Urothelium cell line (cell line): ENCODE data around the gene TKFC.

Experiments used
- DNase-seq: peaks from one replicate; pipeline ENCODE4 v3.0.0; 2011; ENCODE audit warnings: low spot score, mixed read lengths
- FAIRE-seq: peaks from 2 replicates; lab custom pipeline; 2011; peaks lifted over from hg19 to GRCh38; lab: Jason Lieb, UNC

Gene TKFC

DNA sequence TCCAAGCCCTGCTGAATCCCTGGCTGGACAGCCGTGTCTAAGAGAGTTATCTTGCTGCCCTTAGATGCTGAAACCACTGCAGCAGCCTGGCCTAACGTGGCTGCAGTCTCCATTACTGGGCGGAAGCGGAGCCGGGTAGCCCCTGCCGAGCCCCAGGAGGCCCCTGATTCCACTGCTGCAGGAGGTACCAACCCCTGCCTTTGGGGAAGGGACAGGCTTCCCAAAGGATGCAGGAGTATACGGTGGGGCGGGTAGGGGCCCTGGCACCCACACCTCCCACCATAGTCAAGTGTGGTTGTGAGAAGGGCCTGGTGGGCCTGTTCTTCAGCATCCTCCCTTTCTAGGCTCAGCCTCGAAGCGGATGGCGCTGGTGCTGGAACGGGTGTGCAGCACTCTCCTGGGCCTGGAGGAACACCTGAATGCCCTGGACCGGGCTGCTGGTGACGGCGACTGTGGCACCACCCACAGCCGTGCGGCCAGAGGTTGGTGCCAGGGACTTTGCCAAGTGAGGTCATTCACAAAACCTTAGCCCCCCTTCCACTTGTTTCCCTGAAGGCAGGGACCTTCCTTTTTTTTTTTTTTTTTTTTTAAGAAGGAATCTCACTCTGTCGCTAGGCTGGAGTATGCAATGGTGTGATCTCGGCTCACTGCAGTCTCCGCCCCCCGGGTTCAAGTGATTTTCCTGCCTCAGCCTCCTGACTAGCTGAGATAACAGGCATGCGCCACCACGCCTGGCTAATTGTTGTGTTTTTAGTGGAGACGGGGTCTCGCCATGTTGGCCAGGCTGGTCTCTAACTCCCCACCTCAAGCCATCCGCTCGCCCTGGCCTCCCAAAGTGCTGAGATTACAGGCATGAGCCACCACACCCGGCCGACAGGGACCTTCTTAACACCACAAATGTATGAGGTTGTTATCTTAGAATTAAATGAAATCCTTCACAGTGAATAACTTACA, 11.0 kb downstream of the TKFC start:
- no peak for FAIRE-seq
- DNase-seq: no peak

DNA sequence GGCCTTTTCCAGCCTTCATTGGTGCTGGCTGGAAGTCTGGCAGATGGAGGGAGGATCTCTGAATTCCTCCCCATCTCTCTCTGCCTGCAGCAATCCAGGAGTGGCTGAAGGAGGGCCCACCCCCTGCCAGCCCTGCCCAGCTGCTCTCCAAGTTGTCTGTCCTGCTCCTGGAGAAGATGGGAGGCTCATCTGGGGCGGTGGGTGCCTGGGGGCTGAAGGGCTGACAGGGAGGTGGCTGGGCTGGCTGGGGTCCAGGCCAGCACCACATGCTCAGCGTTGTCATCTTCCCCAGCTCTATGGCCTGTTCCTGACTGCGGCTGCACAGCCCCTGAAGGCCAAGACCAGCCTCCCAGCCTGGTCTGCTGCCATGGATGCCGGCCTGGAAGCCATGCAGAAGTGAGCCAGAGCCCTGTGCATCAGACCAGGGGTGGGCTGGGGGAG, 12.2 kb downstream of the TKFC start:
- DNase-seq: no peak
- no peak for FAIRE-seq

DNA sequence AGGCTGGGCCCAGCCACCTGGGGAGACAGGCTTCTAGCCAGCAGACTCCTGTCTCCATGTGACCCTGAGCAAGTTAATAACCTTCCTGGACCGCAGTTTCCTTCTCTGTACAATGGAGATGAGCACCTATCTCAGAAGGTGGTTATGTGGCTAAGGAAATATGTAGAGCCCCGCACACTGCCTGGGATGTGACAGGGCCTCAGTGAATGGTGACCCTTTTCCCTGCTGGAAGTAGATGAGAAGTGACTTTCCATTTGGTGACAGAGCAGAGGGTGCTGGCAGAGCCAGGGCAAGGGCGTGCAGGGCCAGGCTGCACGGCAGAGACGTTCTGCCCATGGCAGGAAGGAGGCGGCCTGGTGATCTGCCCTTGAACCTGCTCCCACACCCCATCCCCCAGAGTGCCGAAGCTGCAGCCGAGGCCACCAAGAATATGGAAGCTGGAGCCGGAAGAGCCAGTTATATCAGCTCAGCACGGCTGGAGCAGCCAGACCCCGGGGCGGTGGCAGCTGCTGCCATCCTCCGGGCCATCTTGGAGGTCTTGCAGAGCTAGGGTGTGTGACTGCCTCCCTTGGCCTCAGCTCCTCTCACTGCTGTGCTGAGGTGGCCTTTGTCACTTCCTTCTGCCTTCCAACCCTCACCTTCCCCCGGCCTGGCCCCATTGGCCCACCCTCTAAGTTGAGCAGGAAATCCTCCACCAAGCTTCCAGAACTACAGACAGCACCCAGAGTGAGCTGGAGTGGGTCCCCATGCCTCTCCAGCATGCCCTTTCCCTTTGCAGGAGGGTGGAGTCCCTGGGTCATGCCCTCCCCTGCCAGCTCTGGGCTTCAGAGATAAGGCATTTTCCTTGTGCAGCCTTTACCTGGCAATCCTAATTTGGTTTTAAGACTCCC, 13.2 kb downstream of the TKFC start:
- no peak for FAIRE-seq
- DNase-seq: no peak

DNA sequence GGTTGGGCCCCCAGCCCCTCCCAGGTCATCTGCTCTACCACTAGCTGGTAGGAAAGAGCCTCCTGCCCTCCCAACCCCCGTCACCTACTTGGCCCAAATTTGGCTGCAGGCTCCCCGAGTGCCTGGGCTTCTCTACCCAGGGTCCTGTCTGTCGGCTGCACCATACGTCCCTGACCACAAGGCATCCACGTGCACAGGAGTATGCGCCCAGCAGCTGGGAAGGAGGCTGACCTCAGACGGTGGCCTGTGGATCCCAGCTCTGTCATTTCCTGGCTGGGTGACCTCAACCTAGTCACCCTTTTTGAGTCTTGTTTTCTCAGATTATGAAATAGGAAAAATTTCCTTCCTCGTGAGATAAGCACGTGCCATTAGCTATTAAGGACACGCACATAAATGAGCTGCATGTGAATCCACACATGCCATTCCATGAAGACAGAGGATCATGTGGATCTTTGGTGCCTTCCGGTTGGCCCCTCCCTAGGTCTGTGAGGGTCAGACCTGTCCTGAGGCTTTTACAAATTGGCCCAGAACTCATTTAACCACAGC, 15.0 kb downstream of the TKFC start:
- FAIRE-seq (no peak), DNase-seq (no peak)

DNA sequence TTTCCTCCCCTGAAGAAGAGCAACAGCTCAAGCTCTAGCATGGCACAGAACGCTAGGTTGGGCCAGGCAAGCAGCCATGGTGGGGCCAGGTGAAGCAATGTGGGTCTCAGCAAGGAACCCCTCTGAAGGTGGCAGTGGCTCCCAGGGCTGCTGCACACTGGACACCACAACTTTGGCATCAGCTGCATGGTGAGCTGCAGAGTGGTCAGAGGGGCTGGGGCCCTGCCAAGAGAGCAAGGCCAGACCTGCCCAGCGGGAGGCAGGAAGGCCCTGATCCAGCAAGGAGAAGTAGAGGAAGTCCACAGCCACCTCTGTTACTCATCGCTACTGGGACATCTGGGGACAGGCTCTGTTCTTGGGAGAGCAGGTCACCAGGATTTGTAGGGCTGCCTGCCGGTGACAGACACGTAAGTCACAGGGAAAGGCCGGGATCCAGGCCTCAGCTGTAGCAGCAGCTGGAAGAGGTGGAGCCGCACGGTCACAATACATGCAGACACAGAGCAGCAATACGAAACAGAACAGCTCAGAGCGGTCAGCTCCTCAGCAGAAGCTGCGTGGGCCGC, 16.2 kb downstream of the TKFC start:
- DNase-seq (no peak), FAIRE-seq (no peak)

DNA sequence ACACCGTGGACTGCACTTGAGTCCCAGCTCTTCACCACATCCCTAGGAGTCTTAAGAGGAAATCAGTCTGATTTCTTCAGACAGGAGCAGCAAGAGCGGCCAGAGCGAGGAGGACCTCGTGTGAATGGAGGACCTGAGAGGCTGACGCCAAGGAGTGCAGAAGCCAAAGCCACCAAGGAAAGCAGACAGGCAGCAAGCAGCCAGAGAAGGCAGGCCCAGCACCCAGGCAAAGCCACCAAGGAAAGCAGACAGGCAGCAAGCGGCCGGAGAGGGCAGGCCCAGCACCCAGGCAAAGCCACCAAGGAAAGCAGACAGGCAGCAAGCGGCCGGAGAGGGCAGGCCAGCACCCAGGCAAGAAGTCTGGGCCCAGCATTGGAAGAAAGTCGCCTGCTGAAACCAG, 16.9 kb downstream of the TKFC start:
- no peak for FAIRE-seq
- no peak for DNase-seq

DNA sequence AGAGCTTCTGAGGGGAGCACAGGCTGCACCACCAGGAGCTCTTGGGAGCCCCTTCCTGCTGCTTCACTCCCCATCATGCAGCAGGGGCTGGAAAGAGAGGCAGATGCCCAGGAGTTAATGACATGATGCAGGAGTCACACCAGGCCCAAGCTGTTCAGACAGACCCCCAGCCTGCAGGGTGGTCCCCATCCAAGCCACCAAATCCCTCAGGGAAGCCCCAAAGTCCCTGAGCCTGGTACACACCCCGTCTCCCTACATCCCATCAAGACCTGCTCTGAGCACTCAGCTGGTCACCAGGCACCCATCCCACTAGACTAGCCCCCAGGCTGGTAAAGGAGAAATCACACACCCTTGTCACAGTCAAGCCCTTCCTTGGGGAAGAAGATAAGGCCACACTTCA, 17.3 kb downstream of the TKFC start:
- FAIRE-seq (no peak), DNase-seq (no peak)

DNA sequence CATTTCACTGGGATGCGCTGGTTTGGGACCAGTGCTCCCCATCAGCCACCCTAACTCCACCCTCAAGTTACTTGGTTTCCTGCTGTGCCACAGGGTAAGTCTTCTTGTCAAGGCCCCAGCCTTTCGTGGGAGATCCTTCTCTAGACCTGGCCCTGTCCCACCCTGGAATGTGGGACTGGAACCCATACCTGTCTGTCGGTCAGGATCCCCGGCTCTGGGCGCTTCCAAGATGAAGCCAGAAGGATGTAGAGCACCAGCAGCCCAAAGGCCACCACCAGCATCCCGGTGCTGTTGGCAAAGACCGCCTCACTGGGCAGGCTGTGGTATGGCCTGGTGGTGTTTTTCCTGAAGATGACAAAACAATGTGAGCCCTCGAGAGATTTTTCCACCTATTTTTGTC, 17.8 kb downstream of the TKFC start:
- no peak for FAIRE-seq

DNA sequence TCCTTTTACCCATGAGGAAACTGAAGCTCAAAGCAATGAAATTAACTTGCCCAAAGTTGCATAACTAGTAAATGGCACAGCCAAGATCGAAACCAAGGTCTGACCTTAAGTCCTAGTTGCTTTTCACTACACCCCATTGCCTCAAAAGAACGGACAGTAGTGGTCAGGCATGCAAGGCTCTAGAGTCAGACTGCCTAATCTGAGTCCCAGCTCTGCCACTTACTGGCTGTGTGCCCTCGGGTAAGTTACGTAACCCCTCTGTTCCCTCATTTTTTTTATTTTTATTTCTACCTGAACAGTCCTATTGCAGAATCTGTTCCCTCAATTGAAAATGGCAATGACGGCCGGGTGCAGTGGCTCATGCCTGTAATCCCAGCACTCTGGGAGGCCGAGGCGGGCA, 19.0 kb downstream of the TKFC start:
- FAIRE-seq (no peak), DNase-seq (no peak)

More for the DNA sequence above, 17.8 kb downstream of the TKFC start:
- no peak for DNase-seq

DNA sequence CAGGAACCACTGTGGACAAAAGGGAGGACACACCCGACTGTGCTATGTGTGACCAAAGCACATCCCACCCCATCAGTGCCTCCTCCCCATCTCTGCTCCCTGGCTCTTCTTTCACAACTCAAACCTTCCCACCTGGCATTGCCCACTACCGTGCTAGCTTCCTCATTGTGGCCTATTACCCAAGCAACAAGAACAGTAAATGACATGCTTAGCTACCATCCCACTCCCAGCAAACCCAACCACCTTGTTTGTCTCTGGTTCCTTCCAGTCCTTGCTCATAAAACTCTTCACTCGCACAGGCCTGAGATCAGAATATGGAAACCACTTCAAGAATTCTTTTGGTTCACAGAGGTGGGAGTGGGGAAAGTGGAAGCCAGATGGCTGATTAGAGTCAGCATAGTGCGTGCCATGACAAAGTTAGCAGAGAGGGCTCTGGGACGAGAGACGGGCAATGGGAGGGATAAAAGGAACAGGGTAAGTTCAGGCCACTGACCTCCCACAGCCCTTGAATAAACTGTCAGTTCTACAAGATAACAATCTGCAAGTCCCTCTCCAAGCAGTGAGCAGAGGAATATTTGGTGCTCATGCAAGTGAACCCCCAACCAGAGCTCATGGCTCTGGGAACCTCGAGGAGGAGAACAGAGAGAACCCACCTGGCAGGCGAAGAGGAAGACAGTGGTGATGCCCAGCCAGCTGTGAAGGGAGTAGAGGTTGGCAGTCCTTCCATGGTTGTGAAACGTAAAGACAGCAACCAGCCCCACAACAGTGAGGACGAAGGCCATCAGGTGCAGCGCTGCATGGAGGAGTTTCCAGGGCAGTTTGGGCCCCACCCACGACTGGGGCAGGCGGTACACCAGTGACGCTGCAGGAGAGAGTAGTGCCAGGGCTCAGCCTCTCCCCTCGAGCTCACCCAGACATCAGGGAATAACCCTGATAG, 20.4 kb downstream of the TKFC start:
- FAIRE-seq: no peak

DNA sequence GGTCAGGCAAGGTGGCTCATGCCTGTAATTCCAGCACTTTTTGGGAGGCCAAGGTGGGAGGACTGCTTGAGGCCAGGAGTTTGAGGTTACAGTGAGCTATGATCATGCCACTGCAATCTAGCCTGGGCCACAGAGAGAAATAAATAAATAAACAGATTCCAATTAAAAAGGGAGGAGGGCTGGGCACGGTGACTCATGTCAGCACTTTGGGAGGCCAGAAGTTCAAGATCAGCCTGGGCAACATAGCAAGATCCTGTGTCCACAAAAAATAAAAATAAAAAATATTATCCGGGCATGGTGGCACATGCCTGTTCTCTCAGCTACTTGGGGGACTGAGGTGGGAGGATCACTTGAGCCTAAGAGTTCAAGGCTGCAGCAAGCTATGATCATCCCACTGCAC, 21.2 kb downstream of the TKFC start:
- DNase-seq (no peak), FAIRE-seq (no peak)

More for the DNA sequence above, 20.4 kb downstream of the TKFC start:
- DNase-seq: no peak

DNA sequence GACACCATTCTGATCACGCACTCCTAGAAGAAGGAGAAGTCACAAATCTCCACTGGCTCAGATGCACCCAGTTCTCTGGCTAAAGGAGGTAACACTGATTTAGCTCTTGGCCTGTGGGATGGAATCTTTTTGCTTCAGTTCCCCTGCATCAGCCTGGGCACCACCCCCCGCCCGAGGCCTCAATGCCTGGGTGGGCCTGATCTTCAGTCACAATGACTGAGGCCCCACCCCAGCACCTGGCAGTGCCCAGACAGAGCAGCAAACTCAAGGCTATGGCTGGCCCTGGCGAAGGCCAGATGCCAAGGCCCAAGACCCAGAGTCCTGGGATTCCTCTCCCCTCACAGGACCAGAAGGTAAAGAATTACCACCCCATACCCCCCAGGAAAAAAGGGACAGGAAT, 23.7 kb downstream of the TKFC start:
- FAIRE-seq: no peak
- no peak for DNase-seq

DNA sequence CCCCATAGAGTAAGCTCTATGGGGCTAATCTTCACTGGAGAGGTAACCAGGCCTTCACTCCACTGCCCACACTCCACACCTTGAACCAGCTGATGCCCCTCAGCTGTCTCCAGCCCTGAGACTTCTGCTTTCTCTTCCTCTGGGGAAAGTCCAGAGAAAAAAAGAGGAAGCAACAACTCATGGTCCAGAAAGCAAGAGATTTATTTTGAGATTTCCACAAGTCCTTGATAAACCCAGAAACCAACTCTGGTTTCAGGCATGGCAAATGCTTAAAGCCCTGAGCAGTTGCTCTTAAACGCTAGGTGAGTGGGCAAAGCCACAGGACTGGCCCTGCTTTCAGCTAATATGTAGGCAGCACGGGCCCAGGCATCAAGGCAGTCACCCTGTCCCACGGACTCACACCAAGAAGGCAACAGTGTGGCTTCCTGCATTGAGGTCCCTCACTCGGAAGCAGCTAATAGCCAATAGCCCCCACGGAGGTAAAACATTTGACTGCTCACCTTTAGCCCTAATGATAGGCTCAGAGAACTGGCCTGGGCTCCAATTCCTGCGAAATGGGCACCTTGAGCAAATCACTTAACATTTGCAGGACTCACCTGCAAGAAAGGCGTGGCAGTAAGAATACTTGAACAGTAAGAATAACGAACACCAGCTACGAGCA, 24.3 kb downstream of the TKFC start:
- DNase-seq: no peak
- FAIRE-seq: no peak

DNA sequence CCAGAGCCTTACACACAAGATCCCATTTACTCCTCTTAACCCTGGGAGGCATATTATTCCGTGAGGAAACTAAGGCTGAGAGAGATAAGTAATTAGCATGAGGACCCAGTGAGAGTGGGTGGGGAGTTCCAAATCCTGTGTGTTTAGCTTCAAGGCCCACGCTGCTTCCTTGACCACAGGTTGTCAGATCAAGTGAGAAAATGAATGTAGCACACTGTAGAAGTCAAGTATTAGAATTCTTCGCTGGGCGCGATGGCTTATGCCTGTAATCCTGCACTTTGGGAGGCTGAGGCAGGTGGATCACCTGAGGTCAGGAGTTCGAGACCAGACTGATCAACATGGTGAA, 24.8 kb downstream of the TKFC start:
- FAIRE-seq (no peak), DNase-seq (no peak)

DNA sequence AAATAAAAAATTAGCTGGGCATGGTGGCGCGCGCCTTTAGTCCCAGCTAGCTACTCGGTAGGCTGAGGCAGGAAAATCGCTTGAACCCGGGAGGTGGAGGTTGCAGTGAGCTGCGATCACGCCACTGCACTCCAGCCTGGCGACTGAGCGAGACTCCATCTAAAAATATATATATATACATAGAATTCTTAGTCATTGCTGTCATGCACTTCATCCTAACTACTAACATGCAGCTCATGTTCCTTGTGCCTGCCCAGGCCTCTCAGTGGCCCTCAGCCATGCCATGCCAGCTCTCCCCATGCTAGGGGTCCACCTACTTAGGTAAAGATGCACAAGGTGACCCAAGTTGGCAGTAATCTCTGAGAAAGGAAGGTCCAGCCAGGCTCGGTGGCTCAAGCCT, 25.5 kb downstream of the TKFC start:
- FAIRE-seq: no peak

DNA sequence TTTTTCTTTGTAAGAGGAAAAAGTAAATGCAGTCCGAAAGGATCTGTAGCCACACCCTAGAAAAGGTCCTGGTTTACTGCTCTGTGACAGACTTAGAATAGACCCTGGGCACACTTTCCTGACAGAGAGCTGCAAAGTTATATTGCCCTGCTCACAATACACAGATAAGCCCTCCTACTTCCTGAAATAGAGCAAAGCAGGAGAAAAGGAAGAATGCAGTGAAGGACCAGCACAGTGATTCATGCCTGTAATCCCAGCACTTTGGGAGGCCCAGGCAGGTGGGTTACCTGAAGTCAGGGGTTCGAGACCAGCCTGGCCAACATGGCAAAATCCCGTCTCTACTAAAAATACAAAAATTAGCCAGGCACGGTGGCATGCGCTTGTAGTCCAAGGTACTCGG, 26.5 kb downstream of the TKFC start:
- no peak for FAIRE-seq
- DNase-seq: no peak

More for the DNA sequence above, 25.5 kb downstream of the TKFC start:
- DNase-seq: no peak

DNA sequence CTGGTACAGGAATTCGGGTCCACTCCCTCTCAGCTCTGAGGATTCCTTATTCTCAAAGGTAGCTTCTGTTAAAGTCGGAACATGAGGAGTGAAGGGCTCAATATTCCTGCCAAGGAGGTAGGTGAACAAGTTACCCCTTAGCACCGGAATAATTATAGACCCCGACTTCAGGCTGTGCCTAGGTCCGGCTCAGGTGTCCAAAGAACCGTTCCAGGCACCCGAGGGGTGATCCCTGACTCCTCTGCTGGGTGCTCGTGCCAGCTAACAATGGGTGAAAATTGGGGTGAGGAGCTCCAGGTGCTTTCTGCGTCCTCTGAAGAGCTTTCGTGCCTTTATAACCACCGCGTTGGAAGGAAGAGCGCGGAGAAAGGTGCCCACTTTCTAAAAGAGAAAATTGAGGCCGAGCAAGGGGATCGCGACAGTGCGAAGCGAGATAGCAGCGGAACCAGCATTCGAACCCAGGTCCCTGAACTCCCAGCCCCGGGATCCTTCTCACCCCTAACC, 28.3 kb downstream of the TKFC start:
- DNase-seq (peak; percentile 14), FAIRE-seq (no peak)

DNA sequence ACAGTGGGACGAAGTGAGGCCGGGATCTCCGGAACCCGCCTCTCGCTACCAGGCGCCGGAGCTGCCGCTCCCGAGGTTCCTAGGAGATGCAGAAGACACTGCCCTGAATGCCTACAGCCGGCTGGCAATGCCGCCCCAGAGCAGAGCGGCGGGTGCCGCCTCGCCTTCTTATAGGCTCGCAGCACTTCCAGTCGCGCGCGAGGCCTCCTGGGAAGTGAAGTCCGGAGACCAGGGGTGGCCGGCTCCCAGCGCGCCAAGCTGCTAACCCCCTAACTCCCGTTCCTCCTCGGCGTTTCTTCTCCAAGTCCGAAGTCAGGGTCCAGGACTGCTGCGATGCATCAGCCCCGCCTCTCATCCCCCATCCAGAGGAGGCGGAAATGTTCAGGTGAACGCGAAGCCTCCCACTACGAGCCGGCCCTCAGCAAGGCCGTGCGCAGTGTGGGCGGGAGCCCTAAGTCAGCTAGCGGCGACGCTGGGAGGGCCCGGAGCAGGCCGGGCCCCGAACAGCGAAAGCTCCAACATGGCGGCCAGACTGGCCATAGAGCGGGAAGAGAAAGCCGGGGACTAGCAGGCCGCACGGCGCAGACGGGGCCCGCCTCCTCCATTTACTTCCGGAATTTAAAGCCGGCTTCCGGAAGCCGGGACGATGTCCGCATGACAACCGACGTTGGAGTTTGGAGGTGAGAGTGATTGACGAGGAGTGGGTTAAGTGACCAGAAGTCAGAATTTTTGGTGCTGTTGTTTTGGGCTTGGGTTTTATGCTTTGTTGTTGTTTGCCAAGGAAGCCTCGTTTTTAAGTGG, 28.9 kb downstream of the TKFC start, which contains the start of the genes CYB561A3 and TMEM138:
TSS of gene CYB561A3 (minus strand) at position 142 of the 801 bp plus-strand sequence. CDS start 5,169 bp downstream, outside the sequence.
TSS of gene TMEM138 (plus strand) at position 634 of the 801 bp plus-strand sequence. CDS start 2,017 bp downstream, outside the sequence.
- FAIRE-seq (peak; percentile 5), DNase-seq (peak; percentile 96)
